ENCODE measurements around the gene RECK.
A peak's percentile ranks its signal among the peaks of the same experiment; 100 is the strongest.

Gene RECK

GRCh38 chr9:36141761-36142160 lies 105.0 kb downstream of the RECK start:
- Histone ChIP-seq H3K4me1 (ENCODE audit: control insufficient read depth, insufficient read depth, low read length, poor library complexity, severe bottlenecking) (peaks cover 93% of the 10 kb centered on the region), H3K27ac (ENCODE audit: insufficient read depth, low read length, poor library complexity, severe bottlenecking) (peak overlapping the region; percentile 71), H3K36me3 (ENCODE audit: control insufficient read depth, insufficient read depth, low read length) (no peaks in the 10 kb centered on the region), H3K9me3 (ENCODE audit: control insufficient read depth, low read length) (no peaks in the 10 kb centered on the region), H3K4me3 (ENCODE audit: insufficient read depth, low read depth, low read length, poor library complexity, severe bottlenecking) (peak overlapping the region; percentile 54), H3K27me3 (replicated peaks; ENCODE audit: control insufficient read depth, insufficient read depth, low read length, poor library complexity, severe bottlenecking) (no peaks in the 10 kb centered on the region)
- no peak for DNase-seq

- Histone ChIP-seq H3K4me1 (ENCODE audit: control insufficient read depth, insufficient read depth, low read length, poor library complexity, severe bottlenecking) (peaks cover 94% of the 10 kb centered on the region), H3K36me3 (ENCODE audit: control insufficient read depth, insufficient read depth, low read length) (no peaks in the 10 kb centered on the region), H3K27me3 (replicated peaks; ENCODE audit: control insufficient read depth, insufficient read depth, low read length, poor library complexity, severe bottlenecking) (no peaks in the 10 kb centered on the region), H3K4me3 (ENCODE audit: insufficient read depth, low read depth, low read length, poor library complexity, severe bottlenecking) (peak overlapping the region; percentile 54), H3K9me3 (ENCODE audit: control insufficient read depth, low read length) (no peaks in the 10 kb centered on the region), H3K27ac (ENCODE audit: insufficient read depth, low read length, poor library complexity, severe bottlenecking) (peak overlapping the region; percentile 71)
- DNase-seq = no peak
Measured at GRCh38 chr9:36142510-36143244, 106.0 kb downstream of the RECK start.

- Histone ChIP-seq H3K4me3 (ENCODE audit: insufficient read depth, low read depth, low read length, poor library complexity, severe bottlenecking) (peak overlapping the region; percentile 54), H3K27ac (ENCODE audit: insufficient read depth, low read length, poor library complexity, severe bottlenecking) (peak overlapping the region; percentile 71), H3K27me3 (replicated peaks; ENCODE audit: control insufficient read depth, insufficient read depth, low read length, poor library complexity, severe bottlenecking) (no peaks in the 10 kb centered on the region), H3K36me3 (ENCODE audit: control insufficient read depth, insufficient read depth, low read length) (no peaks in the 10 kb centered on the region), H3K9me3 (ENCODE audit: control insufficient read depth, low read length) (no peaks in the 10 kb centered on the region), H3K4me1 (ENCODE audit: control insufficient read depth, insufficient read depth, low read length, poor library complexity, severe bottlenecking) (peaks cover 94% of the 10 kb centered on the region)
- no peak for DNase-seq
Measured at GRCh38 chr9:36143245-36143641, 106.5 kb downstream of the RECK start.

- H3K27ac ChIP-seq (ENCODE audit: insufficient read depth, low read length, poor library complexity, severe bottlenecking) = peak overlapping the region; percentile 71
- DNase-seq = no peak
Measured at GRCh38 chr9:36144309-36145232, 107.9 kb downstream of the RECK start.

DNA sequence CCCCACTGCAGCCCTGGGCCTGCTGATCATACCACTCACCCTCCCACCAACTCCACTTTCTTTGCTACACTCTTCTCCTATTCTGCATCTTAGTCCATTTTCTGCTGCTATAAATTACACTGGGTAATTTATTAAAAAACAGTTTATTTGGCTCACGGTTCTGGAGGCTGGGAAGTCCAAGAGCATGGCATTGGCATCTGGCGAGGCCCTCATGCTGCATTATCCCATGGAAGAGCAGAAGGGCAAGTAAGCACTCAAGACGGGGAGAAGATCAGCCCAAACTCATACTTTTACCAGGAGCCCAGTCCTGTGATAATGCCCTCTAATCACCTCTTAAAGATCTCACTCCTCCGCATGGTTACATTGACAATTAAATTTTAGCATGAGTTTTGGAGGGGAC lies 109.3 kb downstream of the RECK start:
- Histone ChIP-seq H3K4me3 (ENCODE audit: insufficient read depth, low read depth, low read length, poor library complexity, severe bottlenecking) (no peak overlapping the region), H3K36me3 (ENCODE audit: control insufficient read depth, insufficient read depth, low read length) (no peaks in the 10 kb centered on the region), H3K27ac (ENCODE audit: insufficient read depth, low read length, poor library complexity, severe bottlenecking) (peak overlapping the region; percentile 2), H3K27me3 (replicated peaks; ENCODE audit: control insufficient read depth, insufficient read depth, low read length, poor library complexity, severe bottlenecking) (no peaks in the 10 kb centered on the region), H3K4me1 (ENCODE audit: control insufficient read depth, insufficient read depth, low read length, poor library complexity, severe bottlenecking) (peaks cover 90% of the 10 kb centered on the region), H3K9me3 (ENCODE audit: control insufficient read depth, low read length) (no peaks in the 10 kb centered on the region)
- no peak for DNase-seq

More at GRCh38 chr9:36144309-36145232, 107.9 kb downstream of the RECK start:
- Histone ChIP-seq H3K27me3 (replicated peaks; ENCODE audit: control insufficient read depth, insufficient read depth, low read length, poor library complexity, severe bottlenecking) (no peaks in the 10 kb centered on the region), H3K4me1 (ENCODE audit: control insufficient read depth, insufficient read depth, low read length, poor library complexity, severe bottlenecking) (peaks cover 94% of the 10 kb centered on the region), H3K4me3 (ENCODE audit: insufficient read depth, low read depth, low read length, poor library complexity, severe bottlenecking) (peak overlapping the region; percentile 54), H3K36me3 (ENCODE audit: control insufficient read depth, insufficient read depth, low read length) (no peaks in the 10 kb centered on the region), H3K9me3 (ENCODE audit: control insufficient read depth, low read length) (no peaks in the 10 kb centered on the region)

- H3K4me1 ChIP-seq (ENCODE audit: control insufficient read depth, insufficient read depth, low read length, poor library complexity, severe bottlenecking) = peaks cover 90% of the 10 kb centered on the region
- no peaks in the 10 kb centered on the region for H3K36me3 ChIP-seq (ENCODE audit: control insufficient read depth, insufficient read depth, low read length)
Measured at GRCh38 chr9:36146651-36147050, 109.9 kb downstream of the RECK start.

DNA sequence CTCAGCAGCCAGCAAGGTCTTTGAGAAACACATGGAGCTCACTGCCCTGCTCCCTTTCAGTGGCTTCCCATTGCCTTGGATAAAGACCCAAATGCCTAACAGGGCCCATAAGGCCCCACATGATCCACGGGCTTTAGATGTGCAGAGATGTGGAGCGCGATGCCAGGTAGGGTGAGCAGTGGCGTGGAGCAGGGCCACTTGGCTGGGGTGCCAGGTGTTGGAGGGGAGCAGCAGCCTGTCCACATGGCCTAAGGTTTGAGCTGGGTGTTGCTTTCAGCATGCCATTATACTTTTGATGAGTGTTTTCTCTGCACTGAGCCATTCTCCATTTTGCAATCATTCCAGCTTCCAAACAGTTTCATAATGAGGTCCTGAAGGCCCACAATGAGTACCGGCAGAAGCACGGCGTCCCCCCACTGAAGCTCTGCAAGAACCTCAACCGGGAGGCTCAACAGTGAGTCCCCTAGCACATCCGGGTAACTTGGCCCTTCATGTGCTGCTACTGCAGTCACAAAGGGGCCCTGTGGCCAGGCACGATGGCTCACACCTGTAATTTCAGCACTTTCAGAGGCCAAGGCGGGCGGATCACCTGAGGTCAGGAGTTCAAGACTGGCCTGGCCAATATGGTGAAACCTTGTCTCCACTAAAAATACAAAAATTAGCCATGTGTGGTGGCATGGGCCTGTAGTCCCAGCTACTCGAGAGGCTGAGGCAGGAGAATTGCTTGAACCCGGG lies 110.9 kb downstream of the RECK start:
- Histone ChIP-seq H3K4me1 (ENCODE audit: control insufficient read depth, insufficient read depth, low read length, poor library complexity, severe bottlenecking) (peaks cover 89% of the 10 kb centered on the region), H3K27ac (ENCODE audit: insufficient read depth, low read length, poor library complexity, severe bottlenecking) (peak overlapping the region; percentile 58), H3K4me3 (ENCODE audit: insufficient read depth, low read depth, low read length, poor library complexity, severe bottlenecking) (no peak overlapping the region), H3K36me3 (ENCODE audit: control insufficient read depth, insufficient read depth, low read length) (no peaks in the 10 kb centered on the region), H3K9me3 (ENCODE audit: control insufficient read depth, low read length) (no peaks in the 10 kb centered on the region), H3K27me3 (replicated peaks; ENCODE audit: control insufficient read depth, insufficient read depth, low read length, poor library complexity, severe bottlenecking) (no peaks in the 10 kb centered on the region)
- DNase-seq = no peak

More at GRCh38 chr9:36146651-36147050, 109.9 kb downstream of the RECK start:
- no peaks in the 10 kb centered on the region for H3K9me3 ChIP-seq (ENCODE audit: control insufficient read depth, low read length)
- no peak overlapping the region for H3K4me3 ChIP-seq (ENCODE audit: insufficient read depth, low read depth, low read length, poor library complexity, severe bottlenecking)
- no peak for DNase-seq
- H3K27ac ChIP-seq (ENCODE audit: insufficient read depth, low read length, poor library complexity, severe bottlenecking) = no peak overlapping the region
- no peaks in the 10 kb centered on the region for H3K27me3 ChIP-seq (replicated peaks; ENCODE audit: control insufficient read depth, insufficient read depth, low read length, poor library complexity, severe bottlenecking)

DNA sequence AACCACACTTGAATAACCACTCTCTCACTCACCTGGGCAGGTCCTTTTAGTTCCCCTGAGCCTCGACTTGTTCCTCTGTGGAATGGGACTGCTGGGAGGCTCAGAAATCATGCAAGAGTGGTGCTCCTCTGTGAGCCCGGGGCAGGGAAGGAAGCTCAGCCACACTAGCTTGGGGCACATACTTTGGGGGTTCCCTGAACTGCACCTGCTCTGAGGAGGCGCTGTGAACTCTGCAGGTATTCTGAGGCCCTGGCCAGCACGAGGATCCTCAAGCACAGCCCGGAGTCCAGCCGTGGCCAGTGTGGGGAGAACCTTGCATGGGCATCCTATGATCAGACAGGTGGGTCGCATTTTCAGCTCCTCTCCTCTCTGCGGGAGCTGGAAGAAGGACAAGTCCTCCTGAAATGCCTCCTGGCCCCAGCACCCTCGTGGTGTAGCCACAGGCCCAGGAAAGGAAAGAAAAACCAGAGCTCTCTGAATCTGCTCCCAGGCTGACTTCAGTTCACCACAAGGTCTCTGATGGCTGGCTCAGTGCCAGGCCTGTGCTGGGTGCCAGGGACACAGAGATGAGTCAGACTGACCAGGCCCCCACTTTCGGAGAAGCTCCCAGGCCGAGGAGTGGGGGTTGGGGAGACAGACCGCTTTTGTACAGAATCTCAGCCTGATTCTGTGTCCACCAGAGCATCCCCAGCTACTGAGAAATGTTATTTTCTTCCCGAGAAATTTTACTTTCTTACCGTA lies 111.8 kb downstream of the RECK start:
- H3K4me1 ChIP-seq (ENCODE audit: control insufficient read depth, insufficient read depth, low read length, poor library complexity, severe bottlenecking) = peaks cover 89% of the 10 kb centered on the region
- H3K27ac ChIP-seq (ENCODE audit: insufficient read depth, low read length, poor library complexity, severe bottlenecking) = peak overlapping the region; percentile 58
- H3K27me3 ChIP-seq (replicated peaks; ENCODE audit: control insufficient read depth, insufficient read depth, low read length, poor library complexity, severe bottlenecking) = no peaks in the 10 kb centered on the region
- no peak overlapping the region for H3K4me3 ChIP-seq (ENCODE audit: insufficient read depth, low read depth, low read length, poor library complexity, severe bottlenecking)
- no peaks in the 10 kb centered on the region for H3K9me3 ChIP-seq (ENCODE audit: control insufficient read depth, low read length)
- H3K36me3 ChIP-seq (ENCODE audit: control insufficient read depth, insufficient read depth, low read length) = no peaks in the 10 kb centered on the region
- DNase-seq = peak; percentile 68 to 70 (median 70)

DNA sequence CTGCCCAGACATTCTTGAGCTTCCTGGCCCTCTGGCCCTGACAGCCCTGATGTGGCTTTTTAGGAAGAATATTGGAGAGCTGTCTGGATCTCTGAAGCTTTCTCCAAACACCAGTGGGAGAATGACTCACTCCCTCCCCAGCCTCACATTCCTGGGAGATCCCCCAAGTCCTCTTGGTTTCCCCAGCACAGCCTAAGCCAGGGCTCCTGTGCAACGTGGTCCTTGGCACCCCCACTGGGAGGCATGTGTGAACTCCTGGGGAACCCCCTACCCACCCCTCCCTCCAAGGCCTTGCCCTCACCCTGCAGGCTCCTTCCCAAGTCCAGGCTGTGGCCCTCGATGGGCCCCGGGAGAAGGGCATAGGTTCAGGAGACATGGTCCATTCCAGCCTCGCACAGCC lies 112.5 kb downstream of the RECK start:
- Histone ChIP-seq H3K36me3 (ENCODE audit: control insufficient read depth, insufficient read depth, low read length) (no peaks in the 10 kb centered on the region), H3K27ac (ENCODE audit: insufficient read depth, low read length, poor library complexity, severe bottlenecking) (peak overlapping the region; percentile 58), H3K4me3 (ENCODE audit: insufficient read depth, low read depth, low read length, poor library complexity, severe bottlenecking) (no peak overlapping the region), H3K4me1 (ENCODE audit: control insufficient read depth, insufficient read depth, low read length, poor library complexity, severe bottlenecking) (peaks cover 84% of the 10 kb centered on the region), H3K27me3 (replicated peaks; ENCODE audit: control insufficient read depth, insufficient read depth, low read length, poor library complexity, severe bottlenecking) (no peaks in the 10 kb centered on the region), H3K9me3 (ENCODE audit: control insufficient read depth, low read length) (no peaks in the 10 kb centered on the region)
- DNase-seq = no peak
